Stimulated activated CD4-positive, alpha-beta T cell treated with anti-CD3 and anti-CD28 coated beads, Interleukin-4, amount 100 ng/mL, for 4 hours (primary cell): ENCODE results near the gene BAZ1B.
A peak's percentile ranks its signal among the peaks of the same experiment; 100 is the strongest.
"Not testable (repeated sequence)": the region's sequence is repeated elsewhere in the genome, so short reads cannot be mapped to it uniquely, and the experiment has no call there.

Source experiments
- DNase-seq, 2 experiments: peaks; one replicate each; pipeline ENCODE4 v3.0.0-alpha.2; 2020

The BAZ1B gene, protein sequence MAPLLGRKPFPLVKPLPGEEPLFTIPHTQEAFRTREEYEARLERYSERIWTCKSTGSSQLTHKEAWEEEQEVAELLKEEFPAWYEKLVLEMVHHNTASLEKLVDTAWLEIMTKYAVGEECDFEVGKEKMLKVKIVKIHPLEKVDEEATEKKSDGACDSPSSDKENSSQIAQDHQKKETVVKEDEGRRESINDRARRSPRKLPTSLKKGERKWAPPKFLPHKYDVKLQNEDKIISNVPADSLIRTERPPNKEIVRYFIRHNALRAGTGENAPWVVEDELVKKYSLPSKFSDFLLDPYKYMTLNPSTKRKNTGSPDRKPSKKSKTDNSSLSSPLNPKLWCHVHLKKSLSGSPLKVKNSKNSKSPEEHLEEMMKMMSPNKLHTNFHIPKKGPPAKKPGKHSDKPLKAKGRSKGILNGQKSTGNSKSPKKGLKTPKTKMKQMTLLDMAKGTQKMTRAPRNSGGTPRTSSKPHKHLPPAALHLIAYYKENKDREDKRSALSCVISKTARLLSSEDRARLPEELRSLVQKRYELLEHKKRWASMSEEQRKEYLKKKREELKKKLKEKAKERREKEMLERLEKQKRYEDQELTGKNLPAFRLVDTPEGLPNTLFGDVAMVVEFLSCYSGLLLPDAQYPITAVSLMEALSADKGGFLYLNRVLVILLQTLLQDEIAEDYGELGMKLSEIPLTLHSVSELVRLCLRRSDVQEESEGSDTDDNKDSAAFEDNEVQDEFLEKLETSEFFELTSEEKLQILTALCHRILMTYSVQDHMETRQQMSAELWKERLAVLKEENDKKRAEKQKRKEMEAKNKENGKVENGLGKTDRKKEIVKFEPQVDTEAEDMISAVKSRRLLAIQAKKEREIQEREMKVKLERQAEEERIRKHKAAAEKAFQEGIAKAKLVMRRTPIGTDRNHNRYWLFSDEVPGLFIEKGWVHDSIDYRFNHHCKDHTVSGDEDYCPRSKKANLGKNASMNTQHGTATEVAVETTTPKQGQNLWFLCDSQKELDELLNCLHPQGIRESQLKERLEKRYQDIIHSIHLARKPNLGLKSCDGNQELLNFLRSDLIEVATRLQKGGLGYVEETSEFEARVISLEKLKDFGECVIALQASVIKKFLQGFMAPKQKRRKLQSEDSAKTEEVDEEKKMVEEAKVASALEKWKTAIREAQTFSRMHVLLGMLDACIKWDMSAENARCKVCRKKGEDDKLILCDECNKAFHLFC (N-terminal part only)

GRCh38 chr7:73522105-73522872, at the start of gene BAZ1B:
Gene BAZ1B, minus strand, starts transcription at chr7:73522293. Its CDS starts 360 bp downstream, at chr7:73521933.
- DNase-seq = peak; percentile 95 to 98

- no peak for DNase-seq
Measured at GRCh38 chr7:73570977-73571376, 48.9 kb upstream of the BAZ1B start.

GRCh38 chr7:73570521-73570920, 48.4 kb upstream of the BAZ1B start:
- no peak for DNase-seq

DNA sequence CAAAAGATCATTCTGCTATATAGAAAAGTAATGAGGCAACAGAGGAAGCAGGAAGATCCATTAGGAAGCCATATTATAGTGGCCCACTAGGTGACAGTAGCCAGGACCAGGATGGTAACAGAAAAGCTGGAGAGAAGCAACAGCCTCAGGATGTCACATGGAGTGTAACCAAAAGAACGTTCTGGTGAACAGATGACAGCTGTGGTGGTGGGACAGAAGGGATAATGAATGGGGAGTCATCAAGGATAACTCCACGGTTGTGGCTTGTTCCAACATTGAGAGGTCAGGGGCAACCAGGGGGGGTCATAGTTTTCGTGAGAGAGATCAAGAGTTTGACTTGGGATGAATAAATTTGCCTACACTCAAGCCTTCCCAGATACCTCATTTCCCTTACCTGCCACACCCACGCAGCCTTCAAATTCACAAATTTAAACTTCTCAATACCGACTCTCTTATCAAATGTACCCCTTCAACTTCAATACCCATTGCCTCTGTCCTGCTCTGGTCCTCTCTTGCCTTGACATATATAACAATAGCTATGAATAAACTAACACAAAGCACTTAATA, 47.0 kb upstream of the BAZ1B start:
- no peak for DNase-seq

DNA sequence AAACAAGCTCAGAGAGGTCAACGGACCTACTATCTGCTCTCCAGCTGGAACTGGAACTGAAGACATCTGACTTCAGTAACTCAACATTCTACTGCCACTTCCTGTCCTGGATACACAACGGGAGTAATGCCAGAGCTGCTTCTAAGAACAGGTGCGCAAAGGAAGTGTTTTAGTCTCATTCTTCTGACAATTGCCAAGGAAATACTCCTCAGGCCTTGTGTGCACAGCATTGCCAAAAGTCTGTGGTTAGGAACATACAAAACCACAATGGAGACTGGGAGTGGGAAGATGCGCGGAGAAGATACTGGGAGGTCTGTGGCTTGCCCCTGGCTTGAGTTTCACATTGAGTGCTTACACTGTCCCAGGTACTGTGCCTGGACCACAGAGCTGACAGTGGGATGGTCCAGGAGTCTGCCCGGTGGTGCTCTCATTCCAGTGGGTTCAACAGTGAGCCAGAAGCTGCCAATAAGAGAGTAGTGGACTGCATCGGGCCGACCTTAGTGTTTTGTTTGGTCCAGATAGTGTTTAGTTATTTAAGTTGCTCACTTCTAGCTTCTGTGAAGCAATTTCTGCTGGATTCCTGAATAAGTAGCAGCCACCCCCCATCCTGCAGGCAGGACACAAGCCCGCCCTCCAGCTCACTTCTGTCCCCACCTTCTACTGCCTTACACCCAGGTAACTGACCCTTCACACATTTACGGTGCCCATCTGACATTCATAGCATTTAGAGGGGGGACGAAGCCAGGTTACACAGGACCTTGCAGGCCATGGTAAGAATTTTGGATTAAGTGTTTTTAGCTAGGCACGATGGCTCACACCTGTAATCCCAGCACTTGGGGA, 46.0 kb upstream of the BAZ1B start:
- no peak for DNase-seq

DNA sequence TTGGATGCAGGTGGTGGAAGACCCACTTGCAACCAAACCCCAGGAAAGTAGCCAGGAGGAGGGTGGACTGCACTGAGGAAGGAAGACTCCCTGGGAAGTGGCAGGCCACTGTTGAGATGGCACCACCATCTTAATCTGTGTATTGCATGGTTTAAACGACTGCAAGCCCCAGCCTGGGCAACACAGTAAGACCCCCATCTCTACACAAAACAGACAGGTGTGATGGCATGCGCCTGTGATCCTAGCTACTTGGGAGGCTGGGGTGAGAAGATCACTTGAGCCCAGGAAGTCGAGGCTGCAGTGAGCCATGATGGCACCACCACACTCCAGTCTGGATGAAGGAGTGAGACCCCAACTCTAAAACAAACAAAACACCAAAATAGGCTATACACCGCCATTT, 45.0 kb upstream of the BAZ1B start:
- no peak for DNase-seq

DNA sequence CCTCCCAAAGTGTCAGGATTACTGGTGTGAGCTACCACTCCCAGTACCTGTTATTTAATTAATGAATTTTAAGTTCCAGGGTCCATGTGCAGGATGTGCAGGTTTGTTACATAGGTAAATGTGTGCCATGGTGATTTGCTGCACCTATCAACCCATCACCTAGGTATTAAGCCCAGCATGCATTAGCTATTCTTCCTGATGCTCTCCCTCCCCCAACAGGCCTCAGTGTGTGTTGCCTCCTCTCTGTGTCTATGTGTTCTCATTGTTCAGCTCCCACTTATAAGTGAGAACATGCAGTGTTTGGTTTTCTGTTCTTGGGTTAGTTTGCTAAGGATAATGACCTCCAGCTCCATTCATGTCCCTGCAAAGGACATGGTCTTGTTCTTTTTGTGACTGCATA, 44.3 kb upstream of the BAZ1B start:
- not testable (repeated sequence) for DNase-seq

GRCh38 chr7:73565675-73566340, 43.7 kb upstream of the BAZ1B start:
- no peak for DNase-seq

DNA sequence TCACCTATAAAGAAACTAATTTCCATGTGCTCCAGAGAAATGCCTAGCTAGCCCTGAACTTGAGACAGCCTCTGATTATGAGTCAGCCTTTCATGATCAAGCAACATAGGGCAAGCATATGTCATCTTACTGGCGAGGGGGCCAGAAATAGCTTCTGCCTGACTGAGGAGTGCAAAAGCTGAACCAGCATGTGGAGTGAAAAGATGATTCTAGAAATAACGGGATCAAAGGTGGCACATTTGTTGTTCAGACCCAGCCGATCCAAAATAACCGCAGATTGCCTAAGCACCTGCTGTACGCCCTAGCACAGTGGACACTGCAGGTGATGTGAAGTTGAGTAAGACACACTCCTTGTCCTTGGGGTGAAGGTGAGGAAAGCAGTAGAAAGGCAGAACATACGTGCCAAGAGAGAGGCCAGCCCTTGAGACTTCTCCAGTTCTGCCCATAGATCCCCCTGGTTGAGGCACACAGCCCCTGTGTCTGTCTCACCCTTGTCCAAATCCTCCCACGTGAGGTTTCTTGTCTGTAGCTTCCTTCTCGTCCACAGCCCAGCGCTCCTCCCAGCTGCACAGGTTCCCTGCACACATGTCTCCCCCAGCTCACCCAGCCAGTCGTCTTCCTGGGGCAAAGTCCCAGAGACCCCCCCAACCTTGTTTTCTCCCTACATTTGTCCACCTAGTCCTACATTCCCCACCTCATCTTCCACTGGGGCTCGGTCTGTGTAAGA, 38.2 kb upstream of the BAZ1B start:
- no peak for DNase-seq

DNA sequence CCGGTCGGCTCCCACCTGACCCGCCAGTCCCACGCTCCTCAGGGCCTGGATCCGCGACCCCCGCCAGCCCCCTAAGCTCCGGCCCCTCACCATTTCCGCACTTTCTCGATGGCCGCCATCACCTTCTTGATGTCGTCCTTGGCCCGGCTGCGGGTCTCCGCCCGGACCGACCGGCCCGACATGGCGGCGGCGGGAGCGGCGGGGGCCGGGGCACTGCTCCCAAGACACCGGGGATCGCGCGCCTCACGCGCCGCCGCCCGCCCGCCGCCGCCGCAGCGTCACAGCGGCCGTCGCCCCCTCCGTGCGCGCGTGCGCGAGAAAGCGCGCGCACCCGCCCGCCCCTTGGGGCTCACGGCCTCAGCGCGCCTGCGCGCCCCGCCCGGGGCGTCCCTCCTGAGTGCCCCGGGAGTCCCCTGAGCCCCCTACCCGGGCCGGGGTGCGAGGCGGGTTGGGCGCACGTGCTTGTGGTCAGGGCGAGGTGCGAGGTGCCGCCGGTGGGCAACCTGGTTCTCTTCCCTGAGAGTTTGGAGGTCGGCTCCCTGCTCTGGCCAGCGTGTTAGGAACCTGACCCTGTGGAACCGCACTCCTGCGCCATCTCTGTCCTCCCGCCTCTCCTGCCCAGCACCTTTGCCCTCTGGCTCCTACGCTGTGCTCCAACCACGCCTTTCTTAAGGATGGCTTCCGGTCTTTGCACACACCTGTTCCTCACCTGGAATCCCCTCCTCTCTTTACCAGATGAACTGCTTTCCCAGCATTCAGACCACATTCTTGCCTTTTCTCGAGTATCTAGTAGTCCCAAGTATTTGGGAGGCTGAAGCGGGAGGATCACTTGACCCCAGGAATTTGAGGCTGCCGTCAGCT, 35.5 kb upstream of the BAZ1B start, which contains the start of gene BCL7B:
BCL7B (minus strand) TSS at position 294 of the 861 bp plus-strand sequence; CDS start at position 182, 112 bp downstream.
- DNase-seq = peak; percentile 73 to 77

DNA sequence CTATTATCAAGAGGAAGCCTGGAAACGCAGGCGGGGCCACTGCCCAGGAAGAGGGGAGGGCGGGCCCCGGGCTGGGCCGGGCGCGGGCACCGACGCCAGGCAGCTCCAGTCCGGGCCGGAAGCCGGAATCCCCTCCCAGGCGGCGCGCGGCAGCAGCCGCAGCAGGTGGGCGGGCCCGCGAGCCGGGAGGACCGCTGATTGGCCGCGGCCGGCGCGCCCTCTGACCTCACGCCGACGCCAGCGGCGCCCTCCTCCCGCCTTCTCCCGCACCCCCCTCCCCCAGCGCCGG, 35.0 kb upstream of the BAZ1B start:
- DNase-seq = peak; percentile 89

DNA sequence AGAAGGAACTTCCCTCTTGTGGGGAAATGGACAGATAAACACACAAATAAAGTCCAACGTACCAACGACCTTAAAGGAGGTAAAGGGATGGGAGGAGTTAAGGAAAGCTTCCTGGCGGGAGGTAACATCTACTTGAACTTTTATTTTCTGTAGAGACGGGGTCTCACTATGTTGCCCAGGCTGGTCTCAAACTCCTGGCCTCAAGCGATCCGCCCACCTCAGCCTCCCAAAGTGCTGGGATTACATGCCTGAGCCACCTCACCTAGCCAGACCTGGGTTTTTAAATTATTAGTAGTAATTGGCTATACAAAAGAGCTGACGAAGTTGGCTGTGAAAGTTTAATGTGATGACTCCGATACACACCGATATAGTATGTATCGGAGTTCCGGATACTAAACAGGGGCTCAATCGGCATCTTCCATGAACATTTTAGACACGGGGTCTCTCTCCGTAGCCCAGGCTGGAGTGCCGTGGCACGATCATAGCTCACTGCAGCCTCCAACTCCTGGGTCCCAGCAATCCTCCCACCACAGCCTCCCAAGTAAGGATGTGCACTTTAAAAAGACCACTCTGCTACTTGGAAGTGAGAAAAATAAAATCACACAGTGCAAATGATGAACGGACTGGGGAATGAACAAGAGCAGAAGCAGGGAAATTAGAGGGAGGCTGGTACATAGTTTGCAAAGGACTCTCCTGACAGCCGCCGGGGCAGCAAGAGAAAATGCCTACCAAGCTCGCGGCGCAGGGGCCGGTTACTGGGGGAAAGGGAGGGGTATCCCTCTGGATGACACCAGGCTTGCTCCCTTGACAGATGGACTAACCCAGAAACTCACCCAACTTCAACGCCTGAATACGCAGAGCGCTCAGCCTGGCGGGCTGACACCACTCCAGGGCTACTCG, 34.4 kb upstream of the BAZ1B start:
- no peak for DNase-seq

DNA sequence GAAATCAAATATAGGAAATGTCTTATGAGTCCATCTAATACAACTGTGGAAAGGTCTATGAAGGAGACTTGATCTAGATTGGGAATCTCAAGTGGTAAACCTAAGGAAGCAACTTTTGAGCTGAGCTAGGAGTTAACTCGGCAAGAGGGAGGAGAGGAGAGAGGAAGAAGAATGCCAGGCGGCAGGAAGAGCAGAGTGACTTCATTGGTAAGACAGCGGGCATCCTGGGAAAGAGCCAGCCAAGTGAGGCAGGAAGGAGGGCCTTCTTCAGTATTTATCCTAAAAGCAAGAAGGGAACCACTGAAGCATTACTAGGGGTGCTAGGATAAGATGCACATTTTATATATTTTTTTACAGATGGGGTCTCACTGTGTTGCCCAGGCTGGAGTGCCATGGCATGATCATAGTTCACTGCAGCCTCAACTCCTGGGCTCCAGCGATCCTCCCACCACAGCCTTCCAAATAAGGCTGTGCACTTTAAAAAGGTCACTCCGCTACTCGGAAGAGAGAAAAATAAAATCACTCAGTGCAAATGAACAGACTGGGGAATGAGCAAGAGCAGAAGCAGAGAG, 33.4 kb upstream of the BAZ1B start:
- DNase-seq = no peak

- not testable (repeated sequence) for DNase-seq
Measured at GRCh38 chr7:73550093-73550492, 28.0 kb upstream of the BAZ1B start.

DNA sequence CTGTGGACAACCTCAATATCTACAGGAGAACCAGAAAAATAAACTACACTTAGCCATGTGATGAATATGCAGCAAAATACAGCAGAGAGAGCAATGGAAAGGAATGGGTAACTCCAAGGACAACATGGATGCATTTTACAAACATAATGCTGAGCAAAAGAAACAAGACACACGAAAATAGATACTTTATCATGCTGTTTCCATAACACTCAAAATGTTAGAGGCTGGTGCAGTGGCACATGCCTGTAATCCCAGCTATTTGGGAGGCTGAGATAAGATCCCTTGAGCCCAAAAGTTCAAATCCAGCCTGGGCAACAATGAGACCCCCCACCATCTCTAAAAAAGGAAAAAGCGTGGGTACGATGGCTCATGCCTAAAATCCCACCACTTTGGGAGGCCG, 27.1 kb upstream of the BAZ1B start:
- no peak for DNase-seq

- no peak for DNase-seq
Measured at GRCh38 chr7:73547841-73548240, 25.7 kb upstream of the BAZ1B start.

DNA sequence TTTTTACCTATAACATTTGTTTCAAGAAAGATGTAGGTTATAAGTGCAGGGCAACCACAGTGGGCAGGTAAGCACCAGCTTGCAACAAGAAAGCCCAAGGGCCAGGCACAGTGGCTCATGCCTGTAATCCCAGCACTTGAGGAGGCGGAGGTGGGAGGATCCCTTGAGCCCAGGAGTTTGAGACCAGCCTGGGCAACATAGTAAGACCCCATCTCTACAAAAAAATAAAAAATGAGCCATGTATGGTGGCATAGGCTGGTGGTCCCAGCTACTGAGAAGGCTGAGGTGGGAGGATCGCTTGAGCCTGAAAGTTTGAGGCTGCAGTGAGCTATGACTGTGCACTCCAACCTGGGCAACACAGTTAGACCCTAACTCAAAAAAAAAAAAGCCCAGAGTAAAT, 22.6 kb upstream of the BAZ1B start:
- DNase-seq = no peak
